Activated naive CD4-positive, alpha-beta T cell treated with anti-CD3 and anti-CD28 coated beads, Interleukin-2, amount 50 U/mL, for 16 hours (primary cell): Measurements from ENCODE around the gene SIPA1L3.

Experiments used
- DNase-seq: peaks from one replicate; pipeline ENCODE4 v3.0.0-alpha.2; 2020

Gene SIPA1L3

DNA sequence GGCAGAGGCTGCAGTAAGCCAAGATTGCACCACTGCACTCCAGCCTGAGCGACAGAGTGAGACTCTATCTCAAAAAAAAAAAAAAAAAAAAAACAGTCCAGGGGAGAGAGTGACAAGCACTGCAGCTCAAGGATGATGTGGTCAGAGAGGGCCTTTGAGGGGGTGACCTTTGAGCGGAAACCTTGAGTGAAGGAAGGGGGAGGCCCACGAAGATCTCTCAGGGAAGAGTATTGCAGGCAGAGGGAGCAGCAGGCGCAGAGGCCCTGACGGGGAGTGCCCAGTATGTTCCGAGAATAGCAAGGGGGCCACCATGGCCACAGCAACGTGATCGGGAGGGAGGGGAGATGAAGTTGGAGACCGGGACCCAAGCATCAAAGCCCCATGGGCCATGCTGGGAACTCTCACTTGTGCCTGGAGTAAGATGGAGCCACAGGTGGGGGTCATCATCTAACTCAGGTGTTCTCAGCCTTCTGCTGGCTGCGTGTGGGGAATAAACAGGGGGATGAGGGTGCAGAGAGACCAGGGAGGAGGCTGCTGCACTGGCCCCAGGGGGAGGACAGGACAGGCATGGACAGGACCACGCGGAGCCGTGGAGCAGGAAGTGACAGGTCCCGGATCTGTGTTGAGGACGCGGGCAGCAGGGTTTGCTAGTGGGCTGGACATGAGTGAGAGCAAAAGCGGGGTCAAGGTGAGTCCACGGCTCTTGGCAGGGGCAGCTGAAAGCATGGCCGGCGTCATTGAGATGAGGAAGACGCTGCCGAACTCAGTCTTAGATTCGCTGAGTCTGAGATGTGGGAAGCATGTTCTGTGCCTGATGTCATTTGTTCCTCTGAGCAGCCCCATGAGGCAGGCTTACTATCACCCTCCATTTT, 256.6 kb downstream of the SIPA1L3 start:
- DNase-seq = no peak

DNA sequence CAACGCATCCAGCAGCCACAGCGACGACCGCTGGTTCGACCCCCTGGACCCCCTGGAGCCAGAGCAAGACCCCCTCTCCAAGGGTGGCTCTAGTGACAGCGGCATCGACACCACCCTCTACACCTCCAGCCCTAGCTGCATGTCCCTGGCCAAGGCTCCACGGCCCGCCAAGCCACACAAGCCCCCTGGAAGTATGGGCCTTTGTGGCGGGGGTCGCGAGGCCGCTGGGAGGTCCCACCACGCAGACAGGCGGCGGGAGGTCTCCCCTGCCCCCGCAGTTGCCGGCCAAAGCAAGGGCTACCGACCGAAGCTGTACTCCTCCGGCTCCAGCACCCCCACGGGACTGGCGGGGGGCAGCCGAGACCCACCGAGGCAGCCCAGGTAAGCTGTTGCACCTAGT, 257.5 kb downstream of the SIPA1L3 start:
- no peak for DNase-seq

DNA sequence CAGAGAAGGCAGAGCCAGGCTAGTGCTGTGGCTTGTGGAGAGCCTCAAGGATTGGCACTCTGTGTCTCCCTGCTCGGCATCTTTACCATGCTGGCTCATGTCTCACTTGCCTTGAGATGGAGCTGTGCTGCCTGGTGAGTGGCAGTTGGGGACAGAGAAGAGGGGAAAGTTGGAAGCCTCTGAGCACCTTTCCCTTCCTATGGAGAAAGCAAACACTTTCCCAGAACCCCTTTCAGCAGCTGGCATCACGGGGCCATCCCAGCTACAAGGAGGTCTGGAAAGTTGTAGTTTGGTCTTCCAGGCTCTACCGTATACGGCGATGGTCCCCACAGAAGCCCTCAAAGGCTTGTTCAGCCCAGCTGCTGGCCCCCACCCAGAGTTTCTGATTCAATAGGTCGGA, 258.3 kb downstream of the SIPA1L3 start:
- DNase-seq = no peak

DNA sequence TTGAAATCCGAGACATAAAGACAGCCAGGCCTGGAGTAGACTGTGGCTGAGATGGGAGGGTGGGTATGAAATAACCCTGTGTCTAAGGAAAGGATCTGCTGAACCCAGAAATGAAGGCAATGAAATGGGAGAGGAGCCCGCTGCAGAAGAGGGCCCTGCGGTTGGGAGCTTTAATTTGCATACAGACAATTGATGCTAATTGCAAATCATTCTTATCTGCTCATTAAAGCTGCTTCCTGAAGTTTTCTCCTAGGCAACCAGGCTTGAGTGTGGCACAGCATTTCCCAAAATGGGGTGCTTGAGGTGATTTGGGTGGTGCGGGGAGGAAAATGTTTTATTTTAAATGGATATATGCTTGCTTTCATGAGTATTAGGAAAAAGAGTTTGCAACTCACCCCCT, 261.6 kb downstream of the SIPA1L3 start:
- no peak for DNase-seq

DNA sequence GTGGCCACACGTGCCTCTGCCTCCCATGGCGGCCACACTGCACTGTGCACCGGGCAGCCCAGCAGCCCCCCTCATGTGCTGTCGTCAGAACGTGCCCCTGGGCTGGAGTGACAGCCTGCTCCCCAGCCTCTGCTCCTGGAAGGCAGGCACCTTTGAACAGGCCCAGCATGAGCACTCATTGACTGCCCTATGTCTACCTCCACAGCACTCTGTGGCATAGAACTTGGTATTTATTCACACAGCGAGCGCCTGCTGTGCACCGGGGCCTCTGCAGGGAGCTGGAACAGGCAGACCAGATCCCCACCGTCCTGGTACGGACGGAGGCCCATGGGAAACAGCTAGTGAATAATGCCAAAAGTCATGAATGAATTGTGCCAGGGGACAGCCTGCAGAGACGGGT, 263.3 kb downstream of the SIPA1L3 start:
- no peak for DNase-seq

DNA sequence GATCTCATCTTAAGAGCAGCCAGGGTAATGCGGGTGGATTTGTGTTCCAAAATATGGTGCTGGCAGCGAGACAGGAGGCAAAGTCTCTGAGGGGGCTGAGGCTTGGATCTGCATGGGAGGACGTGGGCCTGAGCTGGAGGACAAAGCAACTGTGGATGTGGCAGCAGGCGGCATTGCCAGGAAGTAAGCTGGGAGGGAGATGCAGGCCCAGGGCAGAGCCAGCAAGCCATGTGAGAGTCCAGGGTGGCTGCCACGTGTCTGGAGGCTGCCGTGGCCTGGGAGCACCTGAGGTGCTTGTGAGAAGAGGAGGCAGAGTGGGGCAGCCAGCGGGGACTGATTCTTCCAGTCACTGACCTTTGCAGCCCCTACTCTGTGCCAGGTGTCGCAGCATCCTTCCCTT, 265.0 kb downstream of the SIPA1L3 start:
- DNase-seq = no peak

DNA sequence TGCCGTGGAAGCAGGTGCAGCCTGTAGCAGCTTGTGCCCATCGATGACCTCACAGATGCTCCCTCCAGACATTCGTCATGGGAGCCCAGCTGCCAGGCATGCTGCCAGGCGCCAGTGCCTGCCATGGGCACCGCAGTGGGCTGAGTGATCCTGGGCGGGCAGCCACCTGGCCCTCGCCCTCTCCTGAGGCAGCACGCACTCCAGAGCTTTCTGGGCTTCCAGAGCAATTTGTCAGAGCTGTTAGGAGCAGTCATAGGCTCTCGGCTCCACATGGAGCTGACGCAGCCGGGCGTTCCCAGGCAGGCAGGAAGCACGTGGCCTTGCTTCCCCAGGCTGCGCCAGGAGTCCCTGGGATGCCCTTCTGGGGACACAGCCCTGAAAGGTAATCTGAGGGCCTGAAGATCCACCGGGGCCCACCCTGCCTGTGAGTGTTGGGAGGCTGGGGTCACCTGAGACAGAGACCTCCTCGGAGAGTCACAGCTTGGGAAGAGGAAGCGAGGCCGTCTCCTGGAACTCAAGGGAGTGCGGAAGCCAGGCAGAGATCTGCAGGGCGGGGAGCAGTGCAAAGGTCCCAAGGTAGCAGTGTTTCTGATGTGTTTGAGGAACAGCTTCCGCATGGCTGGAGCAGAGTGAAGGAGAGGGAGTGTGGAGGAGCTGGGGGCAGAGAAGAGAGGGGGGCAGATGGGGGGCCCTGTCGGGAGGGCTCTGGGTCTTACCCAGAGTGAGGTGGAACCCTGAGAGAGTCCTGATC, 266.5 kb downstream of the SIPA1L3 start:
- DNase-seq = no peak

DNA sequence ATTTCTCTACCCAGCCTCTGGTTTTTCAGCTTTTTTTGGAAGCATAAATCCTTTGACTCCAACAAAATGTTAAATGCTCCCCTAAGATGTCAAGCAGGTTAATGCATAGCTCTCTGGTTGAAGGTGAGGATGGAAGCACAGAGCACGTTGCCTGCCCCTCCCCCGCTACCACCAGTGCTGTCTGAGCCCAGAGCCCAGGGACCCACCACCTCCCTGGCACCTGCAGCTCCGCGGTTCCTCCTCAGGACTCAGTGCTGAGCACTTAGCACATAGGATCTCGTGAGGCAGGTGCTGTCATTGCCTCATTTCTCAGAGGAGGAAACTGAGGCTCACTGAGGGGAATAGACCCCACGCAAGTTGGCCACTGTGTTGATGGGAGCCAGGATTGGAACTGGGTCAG, 268.4 kb downstream of the SIPA1L3 start:
- no peak for DNase-seq

DNA sequence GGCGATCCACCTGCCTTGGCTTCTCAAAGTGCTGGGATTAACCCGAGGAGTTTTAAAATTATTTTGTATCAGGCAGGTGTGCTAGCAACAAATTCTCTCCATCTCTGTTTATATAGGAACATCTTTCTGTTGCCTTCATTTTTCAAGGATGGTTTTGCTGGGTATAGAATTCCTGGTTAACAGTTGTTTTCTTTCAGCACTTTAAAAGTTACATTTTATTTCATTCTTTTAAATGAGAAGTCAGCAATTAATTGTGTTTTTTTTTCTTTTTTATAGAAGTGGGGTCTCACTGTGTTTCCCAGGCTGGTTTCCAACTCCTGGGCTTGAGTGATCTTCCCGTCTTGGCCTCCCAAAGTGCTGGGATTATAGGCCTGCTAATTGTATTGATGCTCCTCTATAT, 273.1 kb downstream of the SIPA1L3 start:
- DNase-seq = no peak

DNA sequence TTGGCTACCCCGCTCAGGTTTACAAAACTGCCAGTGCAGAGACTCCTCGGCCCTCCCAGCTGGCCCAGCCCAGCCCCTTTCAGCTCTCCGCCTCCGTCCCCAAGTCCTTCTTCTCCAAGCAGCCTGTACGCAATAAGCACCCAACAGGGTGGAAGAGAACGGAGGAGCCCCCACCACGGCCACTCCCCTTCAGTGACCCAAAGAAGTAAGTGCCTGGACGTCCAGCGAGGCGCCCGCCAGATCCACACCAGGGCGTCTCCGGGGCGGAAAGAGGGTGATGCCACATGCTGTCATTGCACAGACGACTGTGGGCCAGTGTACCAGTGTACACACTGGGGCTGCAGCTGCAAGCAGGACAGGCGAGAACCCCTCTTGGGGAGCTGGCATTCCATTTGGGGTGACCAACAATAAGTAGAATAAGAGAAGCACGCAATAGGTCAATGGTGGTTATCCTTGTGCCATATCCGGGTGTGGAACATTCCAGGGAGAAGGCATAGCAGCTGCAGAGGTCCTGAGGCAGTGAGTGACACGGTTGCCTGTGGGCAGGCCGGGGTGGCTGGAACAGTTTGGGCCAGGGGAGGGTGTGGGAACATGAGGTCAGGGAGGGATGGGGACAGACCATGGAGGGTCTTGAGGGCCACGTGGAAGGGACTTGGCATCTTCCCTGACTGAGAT, 275.7 kb downstream of the SIPA1L3 start:
- no peak for DNase-seq

DNA sequence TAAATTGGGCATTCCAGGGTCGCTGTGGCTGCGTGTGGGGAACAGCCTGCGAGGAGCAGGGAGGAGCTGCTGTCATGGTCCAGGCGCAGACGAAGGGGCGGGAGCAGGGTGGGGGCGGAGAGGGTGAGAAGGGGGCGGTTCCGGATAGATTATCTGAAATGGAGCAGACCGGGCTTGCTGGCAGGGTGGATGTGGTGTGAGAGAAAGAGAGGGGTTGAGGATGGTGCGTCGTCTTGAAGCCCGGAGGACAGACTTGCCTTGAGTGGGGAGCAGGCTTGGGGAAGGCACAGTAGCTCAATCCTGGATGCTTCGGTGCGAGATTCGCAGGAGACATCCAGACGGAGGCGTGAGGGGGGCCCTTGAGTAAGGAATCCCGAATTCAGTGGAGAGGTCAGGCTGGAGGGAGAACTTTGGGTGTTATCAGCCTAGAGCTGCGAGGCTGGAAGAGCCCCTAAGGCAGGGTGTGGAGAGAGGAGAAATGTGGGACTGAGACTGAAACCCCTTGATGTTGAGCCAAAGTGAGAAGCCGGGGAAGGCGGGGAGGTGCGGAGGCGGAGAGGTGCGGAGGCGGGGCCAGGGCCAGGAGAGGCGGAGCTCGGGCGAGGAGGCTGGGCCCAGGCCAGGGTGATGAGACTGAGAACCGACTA, 276.4 kb downstream of the SIPA1L3 start:
- no peak for DNase-seq

DNA sequence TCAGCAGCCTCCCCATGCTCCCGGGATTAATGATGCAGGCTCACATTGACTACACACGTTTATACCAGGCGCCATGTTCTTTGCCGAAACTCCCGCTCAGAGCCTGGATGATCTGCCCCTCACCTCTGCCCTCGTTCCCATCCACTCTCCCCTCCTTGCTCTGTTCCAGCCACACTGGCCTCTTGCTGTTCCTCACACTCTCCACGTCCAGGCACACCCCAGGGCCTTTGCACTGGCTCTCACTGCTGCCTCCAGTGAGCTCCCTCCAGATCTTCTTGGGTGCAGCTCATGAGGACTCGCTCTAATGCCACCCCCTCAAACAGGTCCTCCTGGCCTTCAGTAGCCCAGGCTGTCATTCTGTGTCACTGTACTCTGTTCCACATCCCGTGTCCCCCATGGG, 277.8 kb downstream of the SIPA1L3 start:
- DNase-seq = no peak

DNA sequence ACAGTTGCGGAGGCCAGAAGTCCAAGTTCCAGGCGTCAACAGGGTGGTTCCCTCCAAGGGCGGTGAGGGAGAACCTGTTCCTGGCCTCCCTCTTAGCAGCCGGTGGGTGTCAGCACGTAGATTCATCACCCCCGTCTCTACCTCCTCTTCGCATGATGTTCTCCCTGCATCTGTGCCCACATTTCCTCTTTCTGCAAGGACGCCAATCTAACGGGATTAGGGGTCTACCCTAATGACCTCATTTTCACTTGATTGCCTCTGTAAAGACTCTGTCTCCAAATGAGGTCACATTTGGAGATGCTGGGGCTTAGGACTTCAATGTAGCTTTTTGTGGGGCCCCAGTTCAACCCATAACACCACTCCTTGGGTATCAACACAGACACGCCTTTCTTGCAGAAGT, 278.6 kb downstream of the SIPA1L3 start:
- no peak for DNase-seq

DNA sequence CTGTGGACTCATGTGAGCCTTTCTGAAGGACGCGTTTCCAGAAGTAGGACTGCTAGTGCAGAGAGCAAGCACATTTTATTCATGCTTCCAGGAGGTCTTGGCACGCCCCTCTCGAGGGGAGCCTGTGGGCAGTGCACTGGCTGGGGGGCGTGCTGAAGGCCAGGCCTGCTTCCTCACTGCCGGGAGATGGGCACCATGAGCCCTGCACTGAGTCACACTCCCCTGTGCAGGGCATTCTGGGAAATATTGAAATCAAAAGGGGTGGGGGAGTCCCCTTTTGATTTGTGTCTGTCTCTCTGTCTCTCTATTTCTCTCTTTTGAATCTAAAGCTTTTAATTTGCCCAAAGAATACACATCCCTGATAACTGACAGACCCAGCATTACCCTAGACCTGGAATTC, 283.1 kb downstream of the SIPA1L3 start:
- DNase-seq = no peak

DNA sequence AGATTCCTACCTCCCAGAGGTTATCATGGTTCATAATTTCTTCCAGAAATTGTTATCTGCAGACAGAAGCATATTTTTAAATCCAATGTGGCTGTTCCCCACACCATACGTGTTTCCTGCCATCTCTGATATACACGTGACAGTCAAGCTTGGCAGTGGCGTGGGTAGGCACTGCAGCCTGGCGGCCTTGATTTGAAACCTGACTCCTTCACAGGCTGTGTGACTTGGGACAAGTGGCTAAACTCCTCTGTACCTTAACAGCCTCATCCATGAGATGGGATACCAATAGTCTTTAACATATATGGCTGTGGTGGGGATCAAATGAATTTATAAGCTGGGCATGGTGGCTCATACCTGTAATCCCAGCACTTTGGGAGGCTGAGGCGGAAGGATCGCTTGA, 283.8 kb downstream of the SIPA1L3 start:
- DNase-seq = no peak

DNA sequence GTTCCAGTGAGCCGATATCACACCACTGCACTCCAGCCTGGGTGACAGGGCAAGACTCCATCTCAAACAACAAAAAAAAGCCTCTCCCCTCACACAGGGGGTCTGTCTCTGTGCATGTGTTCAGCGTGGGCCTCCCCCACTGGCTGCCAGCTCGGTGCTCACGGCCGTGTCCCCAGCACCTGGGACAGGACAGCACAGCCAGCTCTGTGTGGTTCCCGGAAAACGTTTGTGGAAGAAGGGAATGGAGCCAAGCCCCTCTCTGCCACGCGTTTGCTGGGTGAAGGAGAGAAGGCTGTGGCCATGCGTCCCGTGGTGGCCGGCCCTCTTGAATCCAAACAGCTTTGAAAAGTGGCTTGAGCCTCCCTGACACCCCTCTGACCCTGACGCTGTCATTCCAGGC, 284.7 kb downstream of the SIPA1L3 start:
- DNase-seq = no peak

DNA sequence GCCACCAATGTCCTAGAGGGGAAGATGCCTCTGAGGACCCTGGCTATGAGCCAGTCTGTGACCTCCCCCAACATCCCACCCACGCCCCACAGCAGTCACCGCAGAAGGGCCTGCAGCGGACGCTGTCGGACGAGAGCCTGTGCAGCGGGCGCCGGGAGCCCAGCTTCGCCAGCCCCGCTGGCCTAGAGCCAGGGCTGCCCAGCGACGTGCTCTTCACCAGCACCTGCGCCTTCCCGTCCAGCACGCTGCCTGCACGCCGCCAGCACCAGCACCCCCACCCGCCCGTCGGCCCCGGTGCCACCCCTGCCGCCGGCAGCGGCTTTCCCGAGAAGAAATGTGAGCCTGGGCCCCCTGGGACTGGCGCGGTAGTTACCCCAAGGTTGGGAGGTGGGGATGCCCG, 286.4 kb downstream of the SIPA1L3 start:
- DNase-seq = no peak

DNA sequence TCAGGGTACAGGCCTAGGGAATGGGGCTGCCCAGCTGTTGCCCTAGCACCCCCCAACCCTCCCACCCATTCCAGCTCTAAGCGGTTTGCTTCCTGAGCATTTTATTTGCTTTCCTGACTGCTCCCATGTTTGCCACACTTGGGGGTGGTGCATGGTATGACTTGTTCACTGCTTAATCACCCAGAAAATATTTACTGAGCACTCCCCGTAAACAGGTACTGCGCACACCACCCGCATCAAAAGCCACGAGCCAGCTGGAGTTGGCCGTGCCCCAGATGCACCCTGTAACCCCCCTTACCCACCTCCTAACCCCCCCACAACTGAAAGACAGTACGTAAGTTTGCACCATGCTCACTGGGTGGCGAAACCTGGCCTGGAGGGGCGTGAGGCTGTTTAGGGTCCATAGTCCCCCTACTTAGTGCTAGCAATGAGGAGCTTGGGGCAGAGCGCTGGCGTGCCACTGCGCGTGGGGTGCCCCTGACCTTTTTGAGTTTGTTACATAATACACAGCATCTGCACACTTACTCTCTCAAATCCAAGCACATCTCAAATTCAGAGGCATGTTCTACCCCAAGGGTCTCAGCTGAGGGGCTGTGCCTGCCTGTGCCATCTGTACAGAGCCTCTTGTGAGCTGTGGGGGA, 287.2 kb downstream of the SIPA1L3 start:
- DNase-seq = no peak

DNA sequence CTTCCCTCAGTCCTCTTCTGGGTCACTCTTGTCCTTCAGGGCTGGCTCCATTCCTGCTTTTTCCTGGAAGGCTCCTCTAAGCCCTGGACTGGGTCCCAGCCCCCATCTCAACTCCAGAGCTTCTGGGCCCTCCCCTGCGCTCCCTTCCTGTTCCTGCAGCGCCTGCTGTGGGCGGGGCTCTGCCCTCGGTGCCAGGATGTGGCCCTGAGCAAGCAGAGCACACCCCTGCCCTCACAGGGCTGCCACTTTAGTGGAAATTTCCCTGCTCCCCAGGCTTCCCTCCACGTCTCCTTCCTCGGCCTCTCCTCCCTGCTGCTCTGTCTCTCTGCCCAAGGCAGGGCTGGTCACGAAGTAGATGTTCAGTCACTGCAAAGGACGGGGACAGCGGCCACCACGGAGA, 288.2 kb downstream of the SIPA1L3 start:
- no peak for DNase-seq

DNA sequence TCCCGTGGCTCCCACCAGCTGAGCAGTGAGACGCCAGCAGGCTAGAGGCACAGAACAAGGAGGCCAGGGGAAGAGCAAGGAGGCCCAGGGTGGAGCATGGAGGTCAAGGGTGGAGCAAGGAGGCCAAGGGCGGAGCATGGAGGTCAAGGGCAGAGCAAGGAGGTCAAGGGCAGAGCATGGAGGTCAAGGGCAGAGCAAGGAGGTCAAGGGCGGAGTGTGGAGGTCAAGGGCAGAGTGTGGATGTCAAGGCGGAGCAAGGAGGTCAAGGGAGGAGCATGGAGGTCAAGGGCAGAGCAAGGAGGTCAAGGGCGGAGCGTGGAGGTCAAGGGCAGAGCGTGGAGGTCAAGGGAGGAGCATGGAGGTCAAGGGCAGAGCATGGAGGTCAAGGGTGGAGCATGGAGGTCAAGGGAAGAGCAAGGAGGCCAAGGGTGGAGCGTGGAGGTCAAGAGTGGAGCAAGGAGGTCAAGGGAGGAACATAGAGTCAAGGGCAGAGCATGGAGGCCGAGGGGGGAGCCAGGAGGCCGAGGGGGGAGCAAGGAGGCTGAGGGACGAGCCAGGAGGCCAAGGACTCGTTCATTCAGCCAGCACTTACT, 289.3 kb downstream of the SIPA1L3 start:
- no peak for DNase-seq

DNA sequence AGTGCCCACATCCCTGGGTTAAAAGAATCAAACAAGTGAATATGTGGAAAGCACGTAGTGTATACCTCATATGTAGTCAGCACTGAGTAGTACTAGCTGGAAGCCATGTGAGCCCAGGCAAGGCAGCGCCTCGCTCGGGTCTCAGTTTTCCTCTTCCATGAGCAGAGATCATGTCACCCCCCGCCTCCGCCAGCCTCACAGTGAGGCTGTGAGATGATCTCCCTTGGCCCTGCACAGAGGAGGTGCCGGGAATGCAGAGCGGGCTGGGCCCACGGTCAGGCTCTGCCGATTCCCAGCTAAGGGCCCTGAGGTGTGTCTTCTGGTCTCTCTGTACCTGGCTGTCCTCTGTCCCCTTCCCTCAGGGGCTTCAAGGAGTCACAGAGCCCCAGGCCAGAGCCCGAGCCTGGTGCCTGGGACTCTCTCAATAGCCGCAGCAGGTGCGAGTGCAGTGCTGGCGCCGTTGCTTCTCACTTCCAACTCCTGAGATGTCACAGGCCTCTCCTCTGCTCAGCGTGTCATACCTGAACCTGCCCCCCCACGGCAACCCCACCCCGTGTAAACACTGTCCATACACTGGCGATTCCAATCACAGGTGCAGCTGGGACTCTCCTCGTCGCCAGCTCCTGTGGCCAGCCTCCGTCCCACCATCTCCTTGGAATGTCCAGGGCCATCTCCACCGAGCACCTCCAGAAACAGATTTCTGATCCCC, 290.1 kb downstream of the SIPA1L3 start:
- no peak for DNase-seq
